Activated CD4-positive, alpha-beta T cell treated with anti-CD3 and anti-CD28 coated beads, Interleukin-2, amount 10 ng/mL, durations not matched to agents 7 days and 5 days (primary cell): ENCODE results near the gene SLAMF9. TPM values are rescaled to one million over a fixed set of nuclear protein-coding genes. Genes with fewer than 3 reads are reported as not detected.
A peak's percentile ranks its signal among the peaks of the same experiment; 100 is the strongest.

ENCODE experiments used
- CTCF ChIA-PET: fragments of 350-600 bp; sonication (Branson Sonifier 250); formaldehyde crosslinking; loops from one replicate; lab custom pipeline; 2021; ENCODE audit warnings: antibody characterized with exemption; lab: Charles Lee
- POLR2A ChIA-PET: fragments of 350-600 bp; sonication (Branson Sonifier 250); formaldehyde crosslinking; loops from one replicate; lab custom pipeline; 2021; ENCODE audit warnings: antibody characterized with exemption; lab: Charles Lee
- DNase-seq: peaks from one replicate; pipeline ENCODE4 v3.0.0-alpha.2; 2020
- H3K27ac Mint-ChIP-seq: one replicate; pipeline ENCODE4 v1.8.0; 2021; ENCODE audit warnings: mild to moderate bottlenecking, moderate library complexity, mixed read lengths
- H3K27me3 Mint-ChIP-seq: one replicate; pipeline ENCODE4 v1.8.0; 2021; ENCODE audit warnings: mixed read lengths
- H3K36me3 Mint-ChIP-seq: one replicate; pipeline ENCODE4 v1.8.0; 2021; ENCODE audit warnings: low read depth, mixed read lengths
- H3K4me1 Mint-ChIP-seq: one replicate; pipeline ENCODE4 v1.8.0; 2021; ENCODE audit warnings: mixed read lengths
- H3K4me3 Mint-ChIP-seq: one replicate; pipeline ENCODE4 v1.8.0; 2021; ENCODE audit warnings: mild to moderate bottlenecking, moderate library complexity, mixed read lengths
- H3K9me3 Mint-ChIP-seq: one replicate; pipeline ENCODE4 v1.8.0; 2021; ENCODE audit warnings: mixed read lengths
- total RNA-seq, 2 experiments: library from RNA; stranded (reverse); gene quantifications; one replicate each; pipeline ENCODE4 v1.2.3, GENCODE V29; 2021

The SLAMF9 gene
- total RNA-seq, 2 experiments from 2014 or later: not detected

DNA sequence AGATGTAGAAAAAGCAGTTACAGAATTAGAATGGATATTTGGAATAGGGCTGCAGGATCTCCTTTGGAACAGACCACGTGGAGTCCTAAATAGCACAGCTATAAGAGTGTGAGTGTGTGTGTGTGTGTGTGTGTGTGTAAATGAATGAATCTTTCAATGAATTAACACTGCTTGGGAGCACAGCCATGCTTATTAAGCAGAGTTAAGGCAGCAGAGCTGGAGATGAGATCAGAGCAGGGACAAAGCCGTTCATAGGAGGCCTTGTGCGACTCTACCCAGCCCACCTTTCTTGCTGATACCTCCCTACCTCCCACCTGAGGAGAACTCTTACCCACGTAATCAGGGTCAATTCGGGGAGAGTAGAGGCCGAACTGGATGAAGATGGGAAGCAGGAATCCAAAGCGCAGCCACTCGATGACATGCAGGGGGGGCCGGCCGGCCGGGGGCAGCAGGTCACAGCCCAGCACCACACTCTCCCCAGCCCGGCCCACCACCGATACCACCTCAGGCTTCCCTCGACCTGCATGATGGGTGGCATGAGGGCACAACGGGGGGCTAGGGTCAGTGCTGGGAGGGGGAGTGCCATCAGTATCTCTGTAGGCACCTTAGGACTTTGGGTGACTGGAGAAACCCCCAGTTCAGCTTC, 11.3 kb downstream of the SLAMF9 start:
- peaks cover 60% of the 10 kb centered on the region for H3K27me3 Mint-ChIP-seq
- CTCF ChIA-PET: interaction anchor here (0.5 to 1.3 kb wide), 3 partner anchors 20 to 144 kb away, joined by 3 to 4 read pairs (median 3); no protein-coding TSS in a partner anchor
- POLR2A ChIA-PET: no interaction called here
- no peak for DNase-seq
- no peak overlapping the region for H3K27ac Mint-ChIP-seq
- no peak overlapping the region for H3K4me3 Mint-ChIP-seq
- H3K36me3 Mint-ChIP-seq: no peaks in the 10 kb centered on the region
- H3K4me1 Mint-ChIP-seq: peaks cover 24% of the 10 kb centered on the region
- no peaks in the 10 kb centered on the region for H3K9me3 Mint-ChIP-seq

DNA sequence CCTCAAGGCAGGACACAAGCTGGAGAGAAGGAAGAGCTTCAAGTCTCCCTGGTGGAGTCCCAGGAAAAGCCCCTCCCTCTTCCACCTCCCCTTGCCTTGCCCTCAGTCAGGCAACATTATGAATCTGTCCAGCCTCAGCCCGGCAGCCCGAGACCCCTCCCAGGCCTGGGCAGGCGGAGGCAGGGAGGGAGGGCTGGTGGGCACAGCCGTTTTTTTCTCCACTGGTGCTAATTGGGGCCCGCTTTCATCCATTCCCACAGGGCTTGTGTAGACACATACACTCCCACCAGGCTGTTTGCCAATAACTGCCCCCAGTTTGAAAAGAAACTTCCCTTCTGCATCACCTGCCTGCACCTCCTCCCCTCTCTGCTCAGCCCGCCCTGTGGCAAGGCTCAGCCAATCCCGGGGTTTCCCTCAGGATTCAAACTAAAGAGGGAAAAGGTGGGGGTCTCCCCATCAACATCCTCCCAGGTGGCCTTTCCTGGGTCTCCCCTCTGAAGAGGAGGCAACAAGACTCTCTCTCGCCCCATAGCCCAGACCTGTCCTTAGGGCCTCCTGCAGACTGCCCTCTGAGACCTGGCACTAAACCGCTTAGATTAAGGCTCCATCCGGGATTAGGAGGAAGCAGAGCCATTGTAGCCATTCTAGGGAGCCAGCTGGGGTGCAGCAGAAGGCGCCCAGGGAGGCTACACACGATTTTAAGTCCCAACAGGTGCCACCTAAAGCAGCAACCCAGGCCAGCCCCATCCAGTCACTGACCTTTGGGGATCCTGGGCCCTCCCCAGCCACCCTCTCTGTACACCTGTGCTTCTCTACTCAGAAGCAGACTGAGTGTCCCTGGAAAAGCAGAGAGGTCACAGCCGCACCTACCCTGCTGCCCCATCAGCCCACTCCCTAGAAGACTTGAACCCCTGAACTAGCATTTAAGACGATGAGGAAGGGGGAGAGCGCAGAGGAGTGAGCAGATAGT, 12.2 kb downstream of the SLAMF9 start:
- ChIA-PET CTCF (interaction anchor here (1.2 kb wide), 1 partner anchor 64 kb away, joined by 5 read pairs; no protein-coding TSS in a partner anchor), POLR2A (no interaction called here)
- H3K36me3 Mint-ChIP-seq: no peaks in the 10 kb centered on the region
- peaks cover 32% of the 10 kb centered on the region for H3K4me1 Mint-ChIP-seq
- no peak overlapping the region for H3K4me3 Mint-ChIP-seq
- H3K9me3 Mint-ChIP-seq: no peaks in the 10 kb centered on the region
- H3K27ac Mint-ChIP-seq: no peak overlapping the region
- H3K27me3 Mint-ChIP-seq: peaks cover 54% of the 10 kb centered on the region
- DNase-seq: no peak

DNA sequence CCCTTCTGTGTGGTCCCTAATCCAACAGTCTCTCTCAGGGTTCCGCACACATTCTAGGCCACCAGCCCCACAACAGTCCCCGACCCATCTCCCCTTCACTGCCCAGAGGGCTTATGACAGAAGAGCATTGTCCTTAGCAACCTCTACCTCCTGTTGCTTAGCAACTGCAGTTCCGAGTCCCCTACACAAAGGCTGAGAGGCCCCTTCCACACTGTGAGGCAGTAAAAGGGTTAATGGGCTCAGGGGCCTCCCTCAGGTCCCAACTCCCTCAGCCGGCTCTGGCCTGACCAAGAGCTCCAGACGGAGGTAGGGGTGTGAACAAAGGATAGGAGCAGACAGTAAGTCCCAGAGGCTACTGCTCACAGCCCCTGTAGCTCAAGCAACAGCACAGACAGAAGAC, 12.9 kb downstream of the SLAMF9 start:
- H3K4me3 Mint-ChIP-seq: no peak overlapping the region
- no peak for DNase-seq
- no peaks in the 10 kb centered on the region for H3K36me3 Mint-ChIP-seq
- ChIA-PET CTCF (interaction anchor here (1.2 to 1.4 kb wide), 2 partner anchors 9 to 64 kb away, joined by 3 to 5 read pairs; no protein-coding TSS in a partner anchor), POLR2A (no interaction called here)
- H3K27ac Mint-ChIP-seq: peak overlapping the region; percentile 73
- H3K4me1 Mint-ChIP-seq: peaks cover 34% of the 10 kb centered on the region
- H3K9me3 Mint-ChIP-seq: no peaks in the 10 kb centered on the region
- peaks cover 47% of the 10 kb centered on the region for H3K27me3 Mint-ChIP-seq

DNA sequence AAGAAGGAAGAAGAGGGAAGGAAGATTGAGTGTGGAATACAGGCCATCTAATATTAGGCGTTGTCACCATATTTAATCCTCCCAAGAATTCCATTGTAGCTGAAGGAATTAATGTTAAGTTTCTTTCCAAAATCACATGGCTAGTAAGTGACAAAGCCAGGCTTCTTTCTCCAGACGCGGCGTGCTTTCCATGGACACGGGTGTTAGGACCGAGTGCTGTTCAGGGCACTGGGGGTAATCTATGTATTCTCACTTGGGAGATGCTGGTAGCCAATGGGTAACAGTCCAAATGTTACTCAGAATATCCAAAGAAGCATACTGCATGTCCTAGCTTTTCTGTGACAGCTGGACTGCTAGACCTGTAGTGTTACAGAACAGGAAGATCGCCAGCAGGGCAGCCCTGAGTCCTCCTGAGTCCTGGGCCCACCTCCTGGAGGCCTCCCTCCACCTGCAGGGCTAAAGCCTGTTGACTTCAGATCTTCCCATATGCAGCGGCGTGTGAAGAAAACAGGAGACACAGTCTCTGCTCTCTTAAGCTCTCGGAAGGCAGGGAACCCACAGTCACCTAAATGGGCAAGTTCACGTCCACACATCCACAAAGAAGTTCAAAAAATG, 13.9 kb downstream of the SLAMF9 start:
- CTCF ChIA-PET: interaction anchor here (1.4 to 3.1 kb wide), 2 partner anchors 10 to 15 kb away, joined by 3 to 13 read pairs; partner anchors contain the start of gene TAGLN2
- POLR2A ChIA-PET: no interaction called here
- DNase-seq: no peak

DNA sequence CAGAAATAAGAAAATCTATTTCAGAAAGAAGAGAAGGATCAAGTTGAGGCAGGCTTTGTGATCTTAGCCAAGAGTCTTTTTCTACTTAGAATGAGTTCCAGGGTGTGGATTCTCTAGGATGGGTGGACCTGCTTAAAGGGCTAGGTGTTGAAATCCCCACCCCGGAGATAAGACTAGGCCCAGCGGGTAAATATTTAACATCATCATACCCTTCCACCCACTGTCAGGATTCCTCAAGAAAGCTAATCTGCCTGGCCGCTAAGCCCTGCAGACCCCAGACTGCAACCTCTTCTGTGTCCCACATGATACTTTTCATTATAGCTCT, 14.4 kb downstream of the SLAMF9 start:
- ChIA-PET CTCF (interaction anchor here (1.0 to 3.1 kb wide), 6 partner anchors 14 to 131 kb away, joined by 3 to 13 read pairs (median 4); partner anchors contain the start of genes KCNJ10 and TAGLN2), POLR2A (no interaction called here)
- H3K27ac Mint-ChIP-seq: no peak overlapping the region
- no peaks in the 10 kb centered on the region for H3K36me3 Mint-ChIP-seq
- H3K4me1 Mint-ChIP-seq: peaks cover 24% of the 10 kb centered on the region
- peaks cover 38% of the 10 kb centered on the region for H3K27me3 Mint-ChIP-seq
- H3K9me3 Mint-ChIP-seq: no peaks in the 10 kb centered on the region
- no peak overlapping the region for H3K4me3 Mint-ChIP-seq
- DNase-seq: no peak

More for the DNA sequence above, 13.9 kb downstream of the SLAMF9 start:
- H3K4me1 Mint-ChIP-seq: peaks cover 28% of the 10 kb centered on the region
- no peak overlapping the region for H3K4me3 Mint-ChIP-seq
- no peaks in the 10 kb centered on the region for H3K36me3 Mint-ChIP-seq
- no peaks in the 10 kb centered on the region for H3K9me3 Mint-ChIP-seq
- peaks cover 39% of the 10 kb centered on the region for H3K27me3 Mint-ChIP-seq
- no peak overlapping the region for H3K27ac Mint-ChIP-seq

DNA sequence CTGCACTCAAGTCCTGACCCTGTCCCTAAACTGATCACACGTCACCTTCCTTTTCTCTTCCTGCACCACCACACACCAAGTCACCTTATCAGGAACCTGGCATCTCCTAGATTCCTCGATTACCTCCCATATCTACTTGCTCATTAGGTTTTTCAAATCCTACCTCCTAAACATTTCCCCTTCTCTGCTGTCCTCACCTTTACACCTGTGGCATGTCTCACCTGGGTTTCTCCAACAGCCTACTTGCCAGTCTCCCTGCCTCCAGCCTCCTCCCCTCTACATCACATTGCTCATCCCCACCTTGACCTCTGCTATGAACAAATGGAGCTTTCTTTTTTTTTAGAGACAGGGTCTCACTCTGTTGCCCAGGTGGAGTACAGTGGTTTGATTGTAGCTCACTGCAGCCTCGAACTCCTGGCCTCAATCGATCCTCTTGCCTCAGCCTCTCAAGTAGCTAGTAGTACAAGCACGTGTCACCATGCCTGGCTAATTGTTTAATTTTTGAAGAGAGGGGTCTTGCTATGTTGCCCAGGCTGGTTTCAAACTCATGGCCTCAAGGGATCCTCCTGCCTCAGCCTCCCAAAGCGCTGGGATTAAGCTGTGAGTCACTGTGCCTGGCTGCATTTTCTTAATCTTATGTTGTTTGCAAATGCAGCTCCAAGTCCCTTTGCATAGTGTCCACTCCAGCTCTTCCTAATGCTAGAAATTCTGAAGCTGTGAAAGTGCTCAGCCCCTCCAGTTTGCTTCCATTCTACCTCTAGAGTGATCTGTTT, 14.9 kb downstream of the SLAMF9 start:
- H3K36me3 Mint-ChIP-seq: no peaks in the 10 kb centered on the region
- POLR2A ChIA-PET: no interaction called here
- H3K27me3 Mint-ChIP-seq: peaks cover 32% of the 10 kb centered on the region
- no peaks in the 10 kb centered on the region for H3K9me3 Mint-ChIP-seq
- DNase-seq: no peak
- H3K4me1 Mint-ChIP-seq: peaks cover 24% of the 10 kb centered on the region
- CTCF ChIA-PET: interaction anchor here (0.7 to 3.1 kb wide), 9 partner anchors 14 to 140 kb away, joined by 3 to 13 read pairs (median 3); partner anchors contain the start of genes KCNJ10 and TAGLN2
- no peak overlapping the region for H3K4me3 Mint-ChIP-seq
- H3K27ac Mint-ChIP-seq: peak overlapping the region; percentile 61

DNA sequence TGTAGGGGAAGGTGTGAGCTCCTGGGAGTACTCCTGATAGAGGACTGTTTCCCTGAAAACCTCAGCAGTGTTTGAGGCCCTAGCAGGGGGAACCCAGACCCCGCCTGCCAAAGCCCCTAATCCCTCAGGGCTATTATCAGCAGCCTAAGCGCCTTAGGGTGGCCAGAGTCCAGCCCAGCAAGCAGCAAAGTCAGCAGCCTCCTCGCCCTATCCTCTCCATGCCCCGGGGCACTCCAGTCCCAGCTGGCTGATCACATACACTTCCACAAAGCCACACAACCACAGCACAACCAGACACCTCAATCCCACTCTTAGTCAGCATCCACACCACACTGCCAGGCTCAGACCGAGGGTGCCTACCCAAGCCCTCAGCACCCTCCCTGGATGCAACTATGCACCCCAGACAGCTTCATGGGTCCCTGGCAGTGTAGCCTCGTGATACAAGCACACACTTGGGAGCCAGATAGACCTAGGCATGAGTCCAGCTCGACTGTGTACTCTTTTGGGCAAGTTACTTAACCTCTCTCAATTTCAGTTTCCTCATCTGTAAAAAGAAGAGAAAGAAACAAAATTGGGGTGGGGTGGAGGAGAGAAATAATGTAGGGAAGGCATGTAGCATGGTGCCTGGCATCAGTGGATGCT, 15.7 kb downstream of the SLAMF9 start:
- DNase-seq: no peak
- ChIA-PET CTCF (interaction anchor here (0.7 to 3.1 kb wide), 9 partner anchors 13 to 140 kb away, joined by 3 to 13 read pairs (median 3); partner anchors contain the start of genes KCNJ10 and TAGLN2), POLR2A (no interaction called here)
- Mint-ChIP-seq H3K36me3 (no peaks in the 10 kb centered on the region), H3K27ac (peak overlapping the region; percentile 51), H3K9me3 (no peaks in the 10 kb centered on the region), H3K4me3 (no peak overlapping the region), H3K4me1 (peaks cover 24% of the 10 kb centered on the region), H3K27me3 (peaks cover 25% of the 10 kb centered on the region)

DNA sequence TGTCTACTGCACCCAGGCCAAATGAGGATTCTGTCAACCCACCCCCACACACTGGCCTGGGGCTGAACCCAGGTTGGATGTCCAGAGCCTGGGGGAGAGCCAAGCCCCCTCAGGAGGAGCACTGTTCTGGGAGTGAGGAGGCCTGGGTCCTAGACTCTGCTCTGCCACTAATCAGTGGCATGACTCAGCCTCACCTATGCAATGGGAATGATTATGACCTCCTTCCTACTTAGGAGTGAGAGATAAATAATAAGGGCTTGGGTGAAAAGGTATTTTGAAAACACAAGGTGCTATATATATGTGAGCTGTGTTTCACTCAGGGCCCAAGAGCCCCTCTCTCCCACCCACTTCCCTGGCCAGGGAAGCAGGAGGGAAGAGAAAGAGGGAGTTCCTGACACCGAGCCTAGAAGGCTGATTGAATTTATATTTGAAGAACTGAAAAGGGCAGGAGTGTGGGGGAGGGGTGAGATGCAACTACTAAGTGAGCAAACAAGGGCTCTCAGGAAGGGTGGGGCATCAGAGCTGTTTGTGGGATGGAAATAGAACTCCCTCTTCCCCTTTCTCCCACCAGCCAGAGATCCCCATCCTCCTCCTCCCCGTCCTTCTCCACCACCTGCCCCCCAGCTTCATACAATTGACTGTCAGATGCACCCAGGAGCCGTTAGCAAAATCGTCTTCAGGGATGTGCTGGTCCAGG, 16.8 kb downstream of the SLAMF9 start:
- CTCF ChIA-PET: interaction anchor here (0.9 to 3.1 kb wide), 3 partner anchors 12 to 68 kb away, joined by 3 to 13 read pairs (median 5); partner anchors contain the start of gene TAGLN2
- no peak overlapping the region for H3K4me3 Mint-ChIP-seq
- H3K4me1 Mint-ChIP-seq: peaks cover 24% of the 10 kb centered on the region
- no peak overlapping the region for H3K27ac Mint-ChIP-seq
- no peaks in the 10 kb centered on the region for H3K36me3 Mint-ChIP-seq
- DNase-seq: no peak
- POLR2A ChIA-PET: no interaction called here
- H3K9me3 Mint-ChIP-seq: no peaks in the 10 kb centered on the region
- H3K27me3 Mint-ChIP-seq: peaks cover 17% of the 10 kb centered on the region

DNA sequence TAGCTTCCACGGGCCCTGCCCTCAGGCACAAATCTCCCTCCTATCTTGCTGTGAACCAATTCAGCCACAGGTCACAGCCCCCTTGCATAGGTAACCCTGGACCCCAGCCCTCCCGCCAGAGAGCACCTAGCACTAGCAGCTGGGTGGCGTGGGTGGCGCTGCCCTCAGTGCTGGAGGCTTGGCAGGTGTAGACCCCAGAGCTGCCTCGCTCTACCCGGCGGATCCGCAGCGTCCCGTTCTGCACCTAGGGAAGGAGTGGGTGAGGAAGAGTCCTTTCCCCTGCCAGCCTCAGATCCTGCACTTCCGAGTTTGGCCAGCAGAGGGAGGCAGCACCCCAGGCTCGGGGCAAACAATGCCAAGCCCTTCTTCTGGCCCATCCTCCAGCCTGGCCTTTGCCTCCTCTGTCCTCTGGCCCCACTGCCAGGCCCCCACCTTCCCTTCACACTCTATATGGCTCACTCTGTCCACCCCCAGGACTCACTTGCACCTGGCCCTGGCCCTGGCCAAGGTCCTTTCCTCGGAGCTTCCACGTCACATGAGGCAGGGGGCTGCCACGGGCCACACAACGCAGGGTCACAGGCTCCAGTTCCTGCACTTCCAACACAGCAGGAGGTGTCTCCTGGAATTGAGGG, 17.6 kb downstream of the SLAMF9 start:
- POLR2A ChIA-PET: no interaction called here
- Mint-ChIP-seq H3K36me3 (no peaks in the 10 kb centered on the region), H3K27me3 (peaks cover 17% of the 10 kb centered on the region), H3K9me3 (no peaks in the 10 kb centered on the region), H3K4me1 (peaks cover 24% of the 10 kb centered on the region), H3K27ac (no peak overlapping the region), H3K4me3 (no peak overlapping the region)
- CTCF ChIA-PET: interaction anchor here (2.4 kb wide), 1 partner anchor 10 kb away, joined by 8 read pairs; the partner anchor contains the start of gene IGSF9
- peak; percentile 85 for DNase-seq

DNA sequence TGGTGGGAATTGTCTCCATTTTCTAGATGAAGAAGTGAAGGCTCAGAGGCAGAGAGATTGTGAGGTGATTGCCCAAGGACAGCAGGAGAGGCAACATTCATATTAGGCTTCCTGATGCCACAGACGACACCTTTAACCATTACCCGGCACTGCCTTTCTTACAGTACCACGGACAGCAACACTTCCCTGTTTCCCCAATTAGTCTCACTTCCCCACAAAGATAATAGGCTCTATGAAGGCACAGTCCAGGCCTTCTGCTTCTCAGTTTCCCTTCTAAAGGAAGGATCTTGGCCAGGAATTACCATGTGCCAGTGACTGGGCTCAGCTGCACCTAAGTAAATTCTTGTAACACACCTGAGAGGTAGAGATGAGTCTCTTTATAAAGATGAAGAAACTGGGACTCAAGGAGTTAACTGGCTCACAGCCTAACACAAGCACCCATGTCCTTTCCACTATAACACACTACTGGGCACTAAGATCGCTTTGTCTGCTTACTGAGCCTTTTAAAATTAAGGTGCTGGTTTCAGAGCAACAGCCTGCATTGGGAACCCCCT, 18.2 kb downstream of the SLAMF9 start:
- ChIA-PET CTCF (interaction anchor here (1.0 to 4.7 kb wide), 4 partner anchors 10 to 73 kb away, joined by 3 to 32 read pairs (median 6); partner anchors contain the start of genes IGSF9 and TAGLN2), POLR2A (no interaction called here)
- H3K9me3 Mint-ChIP-seq: no peaks in the 10 kb centered on the region
- peaks cover 16% of the 10 kb centered on the region for H3K27me3 Mint-ChIP-seq
- H3K4me3 Mint-ChIP-seq: no peak overlapping the region
- H3K27ac Mint-ChIP-seq: no peak overlapping the region
- H3K4me1 Mint-ChIP-seq: peaks cover 24% of the 10 kb centered on the region
- no peak for DNase-seq
- no peaks in the 10 kb centered on the region for H3K36me3 Mint-ChIP-seq
